ENCODE measurements around the gene TRIM42. TPM values are rescaled to one million over a fixed set of nuclear protein-coding genes. Genes with fewer than 3 reads are reported as not detected.

TRIM42 gene
- not detected in 3 replicates for total RNA-seq
- long read RNA-seq = 0 reads

DNA sequence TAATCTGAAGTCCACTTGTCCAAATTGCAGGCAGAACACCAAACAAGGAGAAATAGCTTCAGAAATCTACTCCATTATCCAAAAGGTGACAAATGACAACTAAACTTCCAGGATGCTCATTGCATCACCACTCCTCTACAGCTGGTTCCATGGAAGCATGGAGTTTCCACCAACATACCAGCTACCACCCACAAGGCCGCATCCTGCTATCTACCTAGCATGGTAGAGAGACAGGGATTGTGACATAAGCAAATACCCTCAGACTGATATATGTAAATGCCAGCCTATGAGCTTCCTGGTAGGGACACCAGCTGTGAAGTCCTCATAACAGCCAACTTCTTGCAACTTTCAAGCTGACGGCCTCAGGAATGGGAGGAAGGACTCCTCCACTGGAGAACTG, at the start of gene TRIM42:
TSS of gene TRIM42 (plus strand) at position 301 of the 400 bp plus-strand sequence. CDS start 166 bp downstream, outside the sequence.
- Mint-ChIP-seq H3K4me3 (ENCODE audit: unreplicated experiment) (no peak within 1 kb of the TSS), H3K9me3 (ENCODE audit: low read depth) (peaks cover under 1% of the 10 kb centered on the region), H3K27me3 (ENCODE audit: low read depth) (peaks cover 2% of the 10 kb centered on the region), H3K4me1 (ENCODE audit: low read depth) (no peaks in the 10 kb centered on the region), H3K36me3 (ENCODE audit: low read depth) (no peaks in the 10 kb centered on the region), H3K27ac (ENCODE audit: unreplicated experiment) (no peak within 1 kb of the TSS)
- no peak for TF ChIP-seq CTCF (IDR thresholded peaks at IDR 0.05)
- no peak for DNase-seq (ENCODE audit: low spot score)

GRCh38 chr3:140628606-140629005, 49.3 kb upstream of the TRIM42 start:
- Mint-ChIP-seq H3K27me3 (ENCODE audit: low read depth) (no peaks in the 10 kb centered on the region), H3K4me3 (ENCODE audit: unreplicated experiment) (no peak overlapping the region), H3K27ac (ENCODE audit: unreplicated experiment) (no peak overlapping the region), H3K4me1 (ENCODE audit: low read depth) (peaks cover 50% of the 10 kb centered on the region), H3K9me3 (ENCODE audit: low read depth) (peaks cover 4% of the 10 kb centered on the region), H3K36me3 (ENCODE audit: low read depth) (no peaks in the 10 kb centered on the region)
- TF ChIP-seq CTCF (IDR thresholded peaks at IDR 0.05) = no peak
- no peak for DNase-seq (ENCODE audit: low spot score)

DNA sequence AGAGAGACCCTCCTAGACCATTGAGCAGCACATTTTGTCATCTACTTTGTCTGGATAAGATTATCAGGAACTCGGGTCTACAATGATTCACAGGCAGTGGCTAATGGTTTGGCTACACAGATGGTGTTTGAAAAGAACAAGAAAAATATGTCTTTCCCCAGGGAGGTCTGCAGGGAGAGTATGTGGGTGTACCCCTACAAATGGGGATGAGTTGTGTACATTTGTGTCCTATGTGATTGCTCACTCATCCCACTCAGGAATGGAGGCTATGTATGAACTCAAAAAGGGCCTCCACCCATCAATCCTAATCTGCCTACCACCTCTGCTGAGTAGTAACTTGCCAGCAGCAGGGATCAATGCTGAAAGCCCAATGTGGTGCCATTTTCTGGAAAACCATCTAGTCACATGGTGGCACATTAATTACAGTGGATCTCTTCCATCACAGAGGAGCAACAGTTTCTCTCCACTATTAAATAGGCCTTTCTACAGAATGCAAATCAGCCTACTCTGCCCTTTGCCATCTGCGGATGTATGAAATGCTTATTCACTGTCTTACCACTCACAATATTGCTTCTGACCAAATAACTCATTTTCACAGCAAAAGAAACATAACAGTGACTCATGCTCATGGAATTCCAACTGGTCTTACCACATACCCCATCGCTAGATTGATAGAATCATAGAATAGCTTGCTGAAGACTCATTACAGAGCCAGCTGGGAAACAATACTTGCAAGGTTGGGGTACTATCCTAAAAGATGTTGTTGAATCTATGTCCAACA, 48.3 kb upstream of the TRIM42 start:
- Mint-ChIP-seq H3K27ac (ENCODE audit: unreplicated experiment) (peak overlapping the region; percentile 53), H3K36me3 (ENCODE audit: low read depth) (no peaks in the 10 kb centered on the region), H3K4me1 (ENCODE audit: low read depth) (peaks cover 50% of the 10 kb centered on the region), H3K9me3 (ENCODE audit: low read depth) (peaks cover 4% of the 10 kb centered on the region), H3K4me3 (ENCODE audit: unreplicated experiment) (no peak overlapping the region), H3K27me3 (ENCODE audit: low read depth) (no peaks in the 10 kb centered on the region)
- no peak for DNase-seq (ENCODE audit: low spot score)
- no peak for TF ChIP-seq CTCF (IDR thresholded peaks at IDR 0.05)

- Mint-ChIP-seq H3K9me3 (ENCODE audit: low read depth) (peaks cover 4% of the 10 kb centered on the region), H3K4me1 (ENCODE audit: low read depth) (peaks cover 50% of the 10 kb centered on the region), H3K27me3 (ENCODE audit: low read depth) (no peaks in the 10 kb centered on the region), H3K36me3 (ENCODE audit: low read depth) (no peaks in the 10 kb centered on the region), H3K4me3 (ENCODE audit: unreplicated experiment) (no peak overlapping the region), H3K27ac (ENCODE audit: unreplicated experiment) (peak overlapping the region; percentile 53)
- DNase-seq (ENCODE audit: low spot score) = no peak
- TF ChIP-seq CTCF (IDR thresholded peaks at IDR 0.05) = no peak
These were observed 47.5 kb upstream of the TRIM42 start for GRCh38 chr3:140630366-140630765.

DNA sequence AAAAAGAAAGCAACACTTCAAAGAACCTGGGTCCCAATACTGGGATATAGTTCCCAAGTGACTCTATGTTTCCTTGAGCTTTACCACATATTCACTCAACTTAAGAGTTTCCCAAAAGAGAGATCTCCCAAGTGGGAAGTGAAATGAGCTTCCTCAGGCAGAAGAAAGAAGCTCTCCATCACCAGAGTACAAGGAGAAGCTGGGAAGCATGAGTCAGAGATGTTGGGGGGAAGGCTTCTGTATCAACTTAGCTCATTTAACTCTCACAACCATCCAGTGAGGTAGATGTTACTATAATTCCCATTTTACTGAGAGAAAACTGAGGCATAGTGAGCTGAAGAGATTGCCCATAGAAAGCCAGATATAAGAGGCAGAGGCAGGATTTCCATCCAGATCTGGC, 47.0 kb upstream of the TRIM42 start:
- Mint-ChIP-seq H3K36me3 (ENCODE audit: low read depth) (no peaks in the 10 kb centered on the region), H3K4me1 (ENCODE audit: low read depth) (peaks cover 50% of the 10 kb centered on the region), H3K9me3 (ENCODE audit: low read depth) (peaks cover 4% of the 10 kb centered on the region), H3K4me3 (ENCODE audit: unreplicated experiment) (no peak overlapping the region), H3K27ac (ENCODE audit: unreplicated experiment) (no peak overlapping the region), H3K27me3 (ENCODE audit: low read depth) (no peaks in the 10 kb centered on the region)
- no peak for TF ChIP-seq CTCF (IDR thresholded peaks at IDR 0.05)
- DNase-seq (ENCODE audit: low spot score) = no peak

Measured in chondrocyte (in vitro differentiated cells).